Forelimb muscle (tissue), 1 donor: ENCODE data around the gene VAV2. TPM values are rescaled to one million over a fixed set of nuclear protein-coding genes. Genes with fewer than 3 reads are reported as not detected.

Source experiments
- DNase-seq: peaks from one replicate; pipeline ENCODE4 v3.0.0-alpha.2; 2013; ENCODE audit warnings: low read depth
- polyA plus RNA-seq: library from polyadenylated mRNA; unstranded; fragments of 120-200 nt; gene quantifications from one replicate; pipeline ENCODE4 v1.2.1, GENCODE V29; 2013; ENCODE audit not compliant: insufficient read length

VAV2 gene
- polyA plus RNA-seq, 1 donor: 13.5 TPM

- no peak for DNase-seq
These were observed 11.1 kb downstream of the VAV2 start for GRCh38 chr9:133980864-133981588.

- DNase-seq: no peak
These were observed 11.9 kb downstream of the VAV2 start for GRCh38 chr9:133979921-133980863.

- DNase-seq: no peak
These were observed 12.7 kb downstream of the VAV2 start for GRCh38 chr9:133979273-133979920.

- DNase-seq: no peak
These were observed 13.2 kb downstream of the VAV2 start for GRCh38 chr9:133978899-133979272.

GRCh38 chr9:133978226-133978898 is 13.8 kb downstream of the VAV2 start:
- no peak for DNase-seq

- no peak for DNase-seq
These were observed 14.5 kb downstream of the VAV2 start for GRCh38 chr9:133977421-133978201.

GRCh38 chr9:133976887-133977286 is 15.2 kb downstream of the VAV2 start:
- DNase-seq: no peak

- DNase-seq: no peak
These were observed 15.8 kb downstream of the VAV2 start for GRCh38 chr9:133976191-133976861.

GRCh38 chr9:133975511-133975910 is 16.6 kb downstream of the VAV2 start:
- DNase-seq: no peak

- DNase-seq: no peak
These were observed 17.3 kb downstream of the VAV2 start for GRCh38 chr9:133974631-133975341.

GRCh38 chr9:133973791-133974630 is 18.1 kb downstream of the VAV2 start:
- no peak for DNase-seq

GRCh38 chr9:133973111-133973790 is 18.9 kb downstream of the VAV2 start:
- no peak for DNase-seq

GRCh38 chr9:133971981-133972941 is 19.9 kb downstream of the VAV2 start:
- no peak for DNase-seq

- no peak for DNase-seq
These were observed 20.8 kb downstream of the VAV2 start for GRCh38 chr9:133971121-133971951.

- no peak for DNase-seq
These were observed 21.5 kb downstream of the VAV2 start for GRCh38 chr9:133970581-133971058.
